Measurements from ENCODE around the gene MEGF10. TPM values are rescaled to one million over a fixed set of nuclear protein-coding genes. Genes with fewer than 3 reads are reported as not detected.

The MEGF10 gene
- polyA plus RNA-seq, 1 donor from 2014 or later, result 0.05 TPM

DNA sequence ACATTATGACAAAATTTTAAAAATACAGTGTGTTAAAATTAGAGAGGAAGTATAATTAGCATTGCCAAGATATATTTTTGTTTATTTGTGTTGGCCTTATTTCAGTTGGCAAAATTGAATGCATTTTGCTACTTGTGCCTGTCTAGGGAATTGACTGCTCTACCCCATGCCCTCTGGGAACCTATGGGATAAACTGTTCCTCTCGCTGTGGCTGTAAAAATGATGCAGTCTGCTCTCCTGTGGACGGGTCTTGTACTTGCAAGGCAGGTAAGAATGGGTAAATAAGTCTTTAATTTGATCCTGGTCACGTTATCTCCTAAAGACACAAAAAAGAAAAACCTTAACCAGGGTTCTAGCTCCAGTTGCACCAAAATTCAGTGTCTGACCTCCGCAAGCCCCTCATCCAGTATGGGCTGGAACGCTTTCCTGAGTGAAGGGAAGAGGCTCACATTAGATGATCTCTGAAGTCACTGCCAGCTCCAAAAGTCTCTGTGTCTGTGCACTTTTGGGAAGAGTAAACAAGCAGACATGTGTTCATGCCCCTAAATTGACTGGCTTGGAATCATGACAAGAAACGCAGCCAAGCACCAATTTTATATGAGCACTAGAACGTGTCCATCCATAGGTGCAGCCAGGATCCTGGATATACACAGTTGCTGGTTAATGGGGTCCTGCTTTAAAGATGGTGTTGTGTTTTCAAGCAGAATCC is 128.5 kb downstream of the MEGF10 start:
- Histone ChIP-seq H3F3A (ENCODE audit: insufficient read depth, low read length, poor library complexity, severe bottlenecking) (no peaks in the 10 kb centered on the region), H2AFZ (ENCODE audit: low read depth, low read length) (no peak overlapping the region), H3K79me2 (replicated peaks; ENCODE audit: insufficient read depth, low read length) (no peaks in the 10 kb centered on the region), H3K4me2 (ENCODE audit: low read length) (no peak overlapping the region), H3K27ac (ENCODE audit: low read length) (no peak overlapping the region), H4K20me1 (ENCODE audit: insufficient read depth) (no peaks in the 10 kb centered on the region), H3K27me3 (ENCODE audit: insufficient read depth, low read depth, low read length) (no peaks in the 10 kb centered on the region), H3K9me3 (ENCODE audit: low read length) (no peaks in the 10 kb centered on the region), H3K9ac (ENCODE audit: low read length) (no peak overlapping the region), H3K36me3 (ENCODE audit: insufficient read depth, low read length) (no peaks in the 10 kb centered on the region), H3K9me2 (ENCODE audit: insufficient read depth, low read length) (no peaks in the 10 kb centered on the region), H3K4me3 (ENCODE audit: low read length) (no peak overlapping the region)
- TF ChIP-seq EP300 (conservative IDR thresholded peaks at IDR 0.05; ENCODE audit: poor library complexity, severe bottlenecking) (no peak), MXI1 (conservative IDR thresholded peaks at IDR 0.05; ENCODE audit: poor library complexity, severe bottlenecking) (no peak), POLR2AphosphoS5 (IDR thresholded peaks at IDR 0.05) (no peak), TAF1 (IDR thresholded peaks at IDR 0.05; ENCODE audit: low read depth) (no peak), RAD21 (conservative IDR thresholded peaks at IDR 0.05) (no peak)
- TF ChIP-seq, protein P1, sequence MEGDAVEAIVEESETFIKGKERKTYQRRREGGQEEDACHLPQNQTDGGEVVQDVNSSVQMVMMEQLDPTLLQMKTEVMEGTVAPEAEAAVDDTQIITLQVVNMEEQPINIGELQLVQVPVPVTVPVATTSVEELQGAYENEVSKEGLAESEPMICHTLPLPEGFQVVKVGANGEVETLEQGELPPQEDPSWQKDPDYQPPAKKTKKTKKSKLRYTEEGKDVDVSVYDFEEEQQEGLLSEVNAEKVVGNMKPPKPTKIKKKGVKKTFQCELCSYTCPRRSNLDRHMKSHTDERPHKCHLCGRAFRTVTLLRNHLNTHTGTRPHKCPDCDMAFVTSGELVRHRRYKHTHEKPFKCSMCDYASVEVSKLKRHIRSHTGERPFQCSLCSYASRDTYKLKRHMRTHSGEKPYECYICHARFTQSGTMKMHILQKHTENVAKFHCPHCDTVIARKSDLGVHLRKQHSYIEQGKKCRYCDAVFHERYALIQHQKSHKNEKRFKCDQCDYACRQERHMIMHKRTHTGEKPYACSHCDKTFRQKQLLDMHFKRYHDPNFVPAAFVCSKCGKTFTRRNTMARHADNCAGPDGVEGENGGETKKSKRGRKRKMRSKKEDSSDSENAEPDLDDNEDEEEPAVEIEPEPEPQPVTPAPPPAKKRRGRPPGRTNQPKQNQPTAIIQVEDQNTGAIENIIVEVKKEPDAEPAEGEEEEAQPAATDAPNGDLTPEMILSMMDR (IDR thresholded peaks at IDR 0.05; ENCODE audit: poor library complexity, severe bottlenecking), result no peak
- TF ChIP-seq, protein P2, sequence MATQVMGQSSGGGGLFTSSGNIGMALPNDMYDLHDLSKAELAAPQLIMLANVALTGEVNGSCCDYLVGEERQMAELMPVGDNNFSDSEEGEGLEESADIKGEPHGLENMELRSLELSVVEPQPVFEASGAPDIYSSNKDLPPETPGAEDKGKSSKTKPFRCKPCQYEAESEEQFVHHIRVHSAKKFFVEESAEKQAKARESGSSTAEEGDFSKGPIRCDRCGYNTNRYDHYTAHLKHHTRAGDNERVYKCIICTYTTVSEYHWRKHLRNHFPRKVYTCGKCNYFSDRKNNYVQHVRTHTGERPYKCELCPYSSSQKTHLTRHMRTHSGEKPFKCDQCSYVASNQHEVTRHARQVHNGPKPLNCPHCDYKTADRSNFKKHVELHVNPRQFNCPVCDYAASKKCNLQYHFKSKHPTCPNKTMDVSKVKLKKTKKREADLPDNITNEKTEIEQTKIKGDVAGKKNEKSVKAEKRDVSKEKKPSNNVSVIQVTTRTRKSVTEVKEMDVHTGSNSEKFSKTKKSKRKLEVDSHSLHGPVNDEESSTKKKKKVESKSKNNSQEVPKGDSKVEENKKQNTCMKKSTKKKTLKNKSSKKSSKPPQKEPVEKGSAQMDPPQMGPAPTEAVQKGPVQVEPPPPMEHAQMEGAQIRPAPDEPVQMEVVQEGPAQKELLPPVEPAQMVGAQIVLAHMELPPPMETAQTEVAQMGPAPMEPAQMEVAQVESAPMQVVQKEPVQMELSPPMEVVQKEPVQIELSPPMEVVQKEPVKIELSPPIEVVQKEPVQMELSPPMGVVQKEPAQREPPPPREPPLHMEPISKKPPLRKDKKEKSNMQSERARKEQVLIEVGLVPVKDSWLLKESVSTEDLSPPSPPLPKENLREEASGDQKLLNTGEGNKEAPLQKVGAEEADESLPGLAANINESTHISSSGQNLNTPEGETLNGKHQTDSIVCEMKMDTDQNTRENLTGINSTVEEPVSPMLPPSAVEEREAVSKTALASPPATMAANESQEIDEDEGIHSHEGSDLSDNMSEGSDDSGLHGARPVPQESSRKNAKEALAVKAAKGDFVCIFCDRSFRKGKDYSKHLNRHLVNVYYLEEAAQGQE (IDR thresholded peaks at IDR 0.05; ENCODE audit: borderline replicate concordance), result no peak

DNA sequence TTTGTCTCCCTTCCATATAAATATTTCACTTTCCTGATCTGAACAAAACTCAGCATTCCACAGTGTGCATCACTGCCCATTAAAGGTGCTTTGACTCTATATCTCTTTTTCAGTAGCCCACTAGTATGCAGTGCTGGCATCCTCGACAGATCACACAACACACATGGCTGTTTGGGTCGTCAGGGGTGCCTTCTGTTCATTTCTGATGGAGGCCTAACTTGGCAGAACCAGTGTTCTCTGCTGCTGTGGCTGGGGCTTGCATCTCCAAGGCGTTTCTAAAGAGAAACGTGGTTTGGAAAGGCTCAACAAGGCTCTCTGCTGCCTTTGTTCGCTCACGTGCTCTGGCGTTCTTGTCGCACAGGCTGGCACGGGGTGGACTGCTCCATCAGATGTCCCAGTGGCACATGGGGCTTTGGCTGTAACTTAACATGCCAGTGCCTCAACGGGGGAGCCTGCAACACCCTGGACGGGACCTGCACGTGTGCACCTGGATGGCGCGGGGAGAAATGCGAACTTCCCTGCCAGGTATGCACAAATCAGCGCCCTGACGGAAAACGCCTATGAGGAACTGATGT is 129.2 kb downstream of the MEGF10 start:
- Histone ChIP-seq H3K36me3 (ENCODE audit: insufficient read depth, low read length) (no peaks in the 10 kb centered on the region), H3K79me2 (replicated peaks; ENCODE audit: insufficient read depth, low read length) (no peaks in the 10 kb centered on the region), H3F3A (ENCODE audit: insufficient read depth, low read length, poor library complexity, severe bottlenecking) (no peaks in the 10 kb centered on the region), H3K27ac (ENCODE audit: low read length) (no peak overlapping the region), H3K9me3 (ENCODE audit: low read length) (no peaks in the 10 kb centered on the region), H3K4me2 (ENCODE audit: low read length) (no peak overlapping the region), H3K27me3 (ENCODE audit: insufficient read depth, low read depth, low read length) (no peaks in the 10 kb centered on the region), H3K9ac (ENCODE audit: low read length) (no peak overlapping the region), H3K9me2 (ENCODE audit: insufficient read depth, low read length) (no peaks in the 10 kb centered on the region), H4K20me1 (ENCODE audit: insufficient read depth) (no peaks in the 10 kb centered on the region), H3K4me3 (ENCODE audit: low read length) (no peak overlapping the region), H2AFZ (ENCODE audit: low read depth, low read length) (no peak overlapping the region)
- TF ChIP-seq, protein P2 (IDR thresholded peaks at IDR 0.05; ENCODE audit: borderline replicate concordance), result no peak
- TF ChIP-seq EZH2 (IDR thresholded peaks at IDR 0.05; ENCODE audit: borderline replicate concordance, insufficient read depth, low read length, poor library complexity, severe bottlenecking), result no peak
- TF ChIP-seq POLR2AphosphoS5 (IDR thresholded peaks at IDR 0.05), result no peak
- no peak for TF ChIP-seq MXI1 (conservative IDR thresholded peaks at IDR 0.05; ENCODE audit: poor library complexity, severe bottlenecking)
- TF ChIP-seq RAD21 (conservative IDR thresholded peaks at IDR 0.05), result no peak
- no peak for TF ChIP-seq TAF1 (IDR thresholded peaks at IDR 0.05; ENCODE audit: low read depth)
- no peak for TF ChIP-seq EP300 (conservative IDR thresholded peaks at IDR 0.05; ENCODE audit: poor library complexity, severe bottlenecking)
- TF ChIP-seq, protein P1 (IDR thresholded peaks at IDR 0.05; ENCODE audit: poor library complexity, severe bottlenecking), result no peak
- TF ChIP-seq SMC3 (conservative IDR thresholded peaks at IDR 0.05; ENCODE audit: poor library complexity), result no peak

Measured in neural cell (in vitro differentiated cells).